ENCODE measurements around the gene FBXW4.
A peak's percentile ranks its signal among the peaks of the same experiment; 100 is the strongest.
"Not testable (repeated sequence)": the region's sequence is repeated elsewhere in the genome, so short reads cannot be mapped to it uniquely, and the experiment has no call there.

FBXW4 gene

GRCh38 chr10:101616415-101617101 is 78.4 kb downstream of the FBXW4 start:
- no peak for DNase-seq (ENCODE audit: low spot score)

DNA sequence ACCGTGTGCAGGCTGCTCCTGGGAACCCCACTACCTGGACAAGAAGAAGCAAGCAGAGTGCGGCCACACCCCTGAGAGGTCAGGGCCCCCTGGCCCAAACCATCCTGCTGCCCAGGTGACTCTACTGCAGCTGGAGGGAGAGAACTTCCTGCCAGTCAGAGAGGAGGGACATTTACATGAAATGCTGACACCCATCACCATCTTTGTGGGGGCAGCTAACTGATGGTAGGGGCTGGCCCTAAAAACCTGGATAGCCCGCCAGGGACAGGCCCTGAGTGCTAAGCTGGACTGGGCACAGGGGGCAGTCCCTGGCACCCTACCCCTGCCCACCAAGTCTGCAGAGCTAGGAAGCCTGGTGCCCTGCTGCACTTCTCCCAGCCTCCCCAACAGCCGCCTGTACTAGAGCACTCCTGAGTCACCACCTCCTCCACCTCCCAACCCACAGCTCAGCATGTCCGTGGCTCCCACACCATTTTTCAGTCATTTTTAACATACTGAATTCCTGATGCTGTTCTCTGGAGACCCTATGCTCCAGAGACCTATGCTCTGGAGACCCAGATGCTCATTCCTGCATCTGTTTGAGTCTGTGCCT is 79.3 kb downstream of the FBXW4 start:
- no peak for DNase-seq (ENCODE audit: low spot score)

- DNase-seq (ENCODE audit: low spot score), result no peak
Observed at GRCh38 chr10:101614663-101615524, 80.1 kb downstream of the FBXW4 start.

- DNase-seq (ENCODE audit: low spot score), result no peak
Observed at GRCh38 chr10:101613646-101614045, 81.3 kb downstream of the FBXW4 start.

GRCh38 chr10:101612872-101613271 is 82.1 kb downstream of the FBXW4 start:
- DNase-seq (ENCODE audit: low spot score), result no peak

- no peak for DNase-seq (ENCODE audit: low spot score)
Observed at GRCh38 chr10:101612086-101612485, 82.9 kb downstream of the FBXW4 start.

GRCh38 chr10:101611096-101611905 is 83.7 kb downstream of the FBXW4 start:
- DNase-seq (ENCODE audit: low spot score), result no peak

DNA sequence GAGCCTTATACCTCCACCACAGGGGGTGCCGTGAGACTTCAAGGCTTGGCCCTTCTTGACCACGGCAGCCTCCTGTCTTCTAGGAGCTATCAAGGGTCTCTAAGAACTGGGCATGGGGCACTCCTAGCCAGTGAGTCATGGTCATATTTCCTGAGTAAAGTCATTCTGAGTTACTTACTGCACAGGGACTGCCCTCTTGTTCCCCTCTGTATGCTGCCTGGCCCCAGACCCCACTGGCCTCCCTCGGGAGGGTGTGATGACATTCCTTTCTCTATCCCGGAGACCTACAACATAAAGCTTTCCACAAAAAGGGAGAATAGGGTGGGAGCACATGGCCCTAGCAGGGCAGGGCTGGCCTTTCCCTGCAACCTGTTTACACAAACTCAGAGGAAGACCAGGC is 85.5 kb downstream of the FBXW4 start:
- peak; percentile 54 for DNase-seq (ENCODE audit: low spot score)

DNA sequence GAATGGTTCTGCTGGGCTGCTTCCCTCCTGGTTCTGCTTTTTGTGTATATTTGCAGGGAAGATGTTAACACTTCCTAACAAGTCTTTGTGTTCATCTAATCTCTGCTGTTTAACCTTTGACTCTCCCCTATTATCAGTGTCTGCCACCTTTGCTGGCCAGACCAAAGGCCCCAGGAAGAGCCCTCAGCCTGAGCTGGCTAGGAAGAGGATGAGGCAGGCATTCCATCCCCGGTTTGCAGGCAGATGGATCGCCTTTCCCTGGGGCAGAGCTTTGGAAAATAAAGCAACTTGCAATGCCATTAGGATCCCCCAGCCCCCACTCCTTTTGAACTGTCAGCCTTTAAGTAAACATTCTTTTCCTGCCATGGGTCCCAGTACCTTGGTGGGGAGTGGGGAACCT is 87.8 kb downstream of the FBXW4 start:
- DNase-seq (ENCODE audit: low spot score), result no peak

GRCh38 chr10:101602761-101603398 is 92.1 kb downstream of the FBXW4 start:
- peak; percentile 79 for DNase-seq (ENCODE audit: low spot score)

GRCh38 chr10:101601541-101601940 is 93.4 kb downstream of the FBXW4 start:
- no peak for DNase-seq (ENCODE audit: low spot score)

DNA sequence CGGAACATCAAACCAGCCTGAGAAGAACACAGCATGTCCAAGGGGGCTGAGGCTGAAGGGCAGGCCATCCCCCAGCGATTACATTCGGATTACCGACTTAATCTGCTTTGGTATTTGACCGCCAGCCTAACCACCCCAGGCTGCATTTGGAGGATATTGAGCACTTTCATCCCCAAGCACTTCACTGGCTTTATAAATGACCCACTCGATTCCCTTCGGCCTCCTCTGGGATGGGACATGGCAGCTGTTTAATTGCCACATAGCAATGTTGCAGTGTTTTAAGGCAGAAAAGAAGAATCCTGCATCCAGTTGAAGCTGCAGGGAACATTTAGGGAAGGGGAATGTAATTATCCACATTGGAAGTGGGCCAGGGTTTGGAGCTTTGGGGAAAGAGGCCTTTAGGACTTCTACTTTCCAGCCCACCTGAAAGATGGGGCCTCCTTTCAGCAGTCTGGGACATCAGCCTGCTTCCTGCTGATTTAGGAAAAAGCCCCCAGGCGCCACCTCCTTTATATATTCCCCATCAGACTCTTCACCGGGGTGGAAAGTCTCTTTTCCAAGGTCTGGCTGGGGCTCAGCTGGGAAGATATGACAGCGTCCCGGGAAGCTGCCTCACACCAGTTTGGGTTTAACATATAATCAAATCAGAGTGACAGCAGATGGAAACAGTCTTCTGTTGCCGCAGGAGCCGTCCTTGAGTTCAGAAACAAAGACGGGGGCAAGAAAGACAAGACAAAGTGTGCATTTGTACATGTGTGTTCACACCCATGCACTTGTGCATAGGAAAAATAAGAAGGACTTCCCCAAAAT is 97.7 kb downstream of the FBXW4 start:
- DNase-seq (ENCODE audit: low spot score), result no peak

DNA sequence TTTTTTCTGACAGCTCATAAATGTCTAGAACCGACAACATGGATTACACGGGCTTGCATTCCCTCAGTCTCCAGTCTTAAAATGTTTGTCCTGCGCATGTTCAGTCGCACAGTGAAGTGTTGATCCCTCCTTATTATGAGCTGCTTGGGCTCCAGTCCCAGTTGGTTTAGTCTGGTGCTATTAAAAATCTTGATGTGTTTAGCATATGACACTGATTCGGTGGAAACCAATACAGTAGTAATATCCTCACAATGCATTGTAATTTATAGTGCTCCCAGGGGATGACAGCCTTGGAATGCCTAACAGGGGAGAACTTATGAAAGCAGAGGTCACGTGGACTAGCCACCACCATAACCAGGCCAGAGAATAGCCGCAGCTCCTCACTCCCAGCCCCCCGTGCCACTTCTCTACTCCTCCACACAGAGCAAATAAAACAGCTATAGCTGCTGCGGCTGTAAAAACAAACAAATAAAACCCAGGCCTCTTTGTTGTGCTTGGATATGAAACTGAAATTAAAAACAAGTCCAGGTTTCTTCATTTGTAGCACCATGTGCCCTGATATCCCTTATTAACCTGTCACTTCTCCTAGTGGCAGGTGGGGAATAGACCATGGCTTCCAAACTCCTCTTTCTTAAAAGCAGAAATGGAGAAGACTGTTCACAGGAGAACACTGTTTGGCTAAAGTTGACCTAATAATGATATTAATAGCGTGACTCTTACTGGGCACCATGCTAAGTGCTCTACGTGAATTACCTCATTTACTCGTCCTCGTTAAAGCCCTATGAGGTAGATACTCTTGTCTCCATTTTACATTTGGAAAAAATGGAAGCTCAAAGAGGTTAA is 99.2 kb downstream of the FBXW4 start:
- DNase-seq (ENCODE audit: low spot score), result no peak

DNA sequence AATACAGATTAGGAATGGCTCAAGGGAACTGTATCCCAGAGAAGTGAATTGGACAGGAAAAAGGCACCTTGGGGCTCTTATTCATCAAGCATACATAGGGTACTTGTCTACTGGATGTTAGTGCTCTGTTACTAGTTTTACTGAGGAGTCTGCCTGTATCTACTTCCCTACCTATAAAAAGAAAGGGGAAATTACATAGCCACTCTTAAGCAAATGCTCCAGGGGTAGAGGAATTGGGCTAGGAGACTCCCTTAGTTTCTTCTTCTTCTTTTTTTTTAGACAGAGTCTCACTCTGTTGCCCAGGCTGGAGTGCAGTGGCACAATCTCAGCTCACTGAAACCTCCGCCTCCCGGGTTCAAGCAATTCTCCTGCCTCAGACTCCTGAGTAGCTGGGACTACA is 101.6 kb downstream of the FBXW4 start:
- not testable (repeated sequence) for DNase-seq (ENCODE audit: low spot score)

DNA sequence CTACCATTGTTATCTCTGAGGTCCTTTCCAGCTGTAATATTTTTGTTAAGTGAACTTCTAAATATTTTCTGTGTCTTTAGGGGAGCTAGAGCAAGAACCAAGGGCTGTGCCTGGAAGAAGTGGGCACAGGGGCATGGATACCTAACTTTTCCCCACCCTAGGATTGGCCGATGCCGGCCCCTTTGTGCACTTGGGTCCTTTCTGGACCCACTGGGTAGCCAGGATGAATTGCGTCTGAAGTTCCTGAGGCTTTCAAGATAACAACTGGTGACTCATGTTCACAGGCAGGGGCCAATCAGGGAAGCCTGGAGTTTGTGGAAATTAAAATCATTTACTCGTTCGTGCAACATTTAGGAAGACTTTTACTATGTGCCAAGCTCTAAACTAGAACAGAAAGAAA is 106.1 kb downstream of the FBXW4 start:
- peak; percentile 58 for DNase-seq (ENCODE audit: low spot score)

DNA sequence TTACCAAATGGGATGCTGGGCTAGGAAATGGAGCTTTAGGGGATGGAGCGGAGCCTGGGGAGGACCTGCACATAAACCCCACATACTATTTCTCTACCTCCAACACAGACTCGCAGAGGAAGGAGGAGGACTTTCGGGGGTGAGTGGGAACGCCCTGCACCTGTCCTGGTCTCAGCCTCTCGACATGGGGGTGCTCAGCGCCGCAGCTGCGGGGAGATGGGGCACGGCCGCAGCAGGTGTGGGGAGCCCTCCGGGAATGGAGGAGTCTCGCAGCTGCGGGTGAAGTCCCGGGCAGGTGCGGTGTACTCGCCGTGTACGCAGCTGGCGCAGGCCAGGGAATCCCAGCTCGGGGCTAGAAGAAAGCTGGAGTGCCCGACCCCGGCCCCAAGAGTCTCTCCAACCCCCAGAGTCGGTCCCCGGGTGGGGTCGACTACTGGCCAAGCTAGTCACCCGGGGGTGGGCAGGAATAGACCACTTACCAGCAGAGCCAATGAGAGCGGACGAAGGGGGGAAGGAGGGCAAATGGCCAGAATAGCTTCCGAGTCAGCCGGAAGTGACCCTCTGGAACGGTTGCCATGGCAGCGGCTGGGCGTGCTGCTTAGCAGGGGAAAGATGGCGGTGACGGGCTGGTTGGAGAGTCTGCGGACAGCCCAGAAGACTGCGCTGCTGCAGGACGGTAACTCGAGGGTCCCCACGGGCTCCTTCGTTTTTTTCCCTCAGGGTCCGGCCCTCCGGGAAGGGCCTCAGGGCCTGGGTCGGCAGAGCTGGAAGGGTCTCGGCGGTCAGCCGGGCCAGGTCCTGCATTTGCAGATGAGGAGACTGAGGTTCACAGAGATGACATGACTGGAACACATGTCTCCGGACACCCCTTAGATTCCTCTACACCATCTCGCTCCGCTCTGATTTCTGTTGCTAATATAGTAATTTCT is 107.0 kb downstream of the FBXW4 start, which contains the start of the genes DPCD and POLL:
Gene DPCD, plus strand, starts transcription at position 597 of the 929 bp plus-strand sequence. Its CDS starts 16 bp downstream, at position 613.
Gene POLL, minus strand, starts transcription at position 533 of the 929 bp plus-strand sequence. CDS start 897 bp downstream, outside the sequence.
- peak; percentile 98 for DNase-seq (ENCODE audit: low spot score)

- no peak for DNase-seq (ENCODE audit: low spot score)
Observed at GRCh38 chr10:101585841-101586240, 109.1 kb downstream of the FBXW4 start.
